HepG2 (cell line): ENCODE data around the gene GPX5. TPM values are rescaled to one million over a fixed set of nuclear protein-coding genes. Genes with fewer than 3 reads are reported as not detected.
A peak's percentile ranks its signal among the peaks of the same experiment; 100 is the strongest.

Experiments
- FOXJ3 ChIP-seq: sonication (generic); formaldehyde crosslinking; IDR thresholded peaks from 2 replicates; pipeline ENCODE4 v1.4.0; 2020; ENCODE audit warnings: missing genetic modification reagents, mild to moderate bottlenecking, borderline replicate concordance
- GPBP1L1 ChIP-seq: sonication (generic); formaldehyde crosslinking; IDR thresholded peaks from 2 replicates; pipeline ENCODE4 v1.5.0; 2020; ENCODE audit warnings: mild to moderate bottlenecking, missing genetic modification reagents
- HNRNPH1 ChIP-seq: fragments of 200-400 bp; formaldehyde crosslinking; optimal IDR thresholded peaks from 2 replicates; pipeline ENCODE3; 2017; ENCODE audit warnings: mild to moderate bottlenecking, low read depth, low read length
- JARID2 ChIP-seq: sonication (generic); formaldehyde crosslinking; IDR thresholded peaks from 2 replicates; pipeline ENCODE4 v1.8.1; 2023; ENCODE audit warnings: missing genetic modification reagents, inconsistent platforms; ENCODE audit not compliant: insufficient replicate concordance
- MATR3 ChIP-seq: sonication (generic); formaldehyde crosslinking; IDR thresholded peaks from 2 replicates; pipeline ENCODE4 v1.4.0; 2020; ENCODE audit warnings: missing genetic modification reagents
- ZBTB33 ChIP-seq: sonication (generic); formaldehyde crosslinking; IDR thresholded peaks from 2 replicates; pipeline ENCODE4 v1.4.0; 2020; ENCODE audit warnings: missing genetic modification reagents
- ZNF136 ChIP-seq: sonication (generic); formaldehyde crosslinking; IDR thresholded peaks from 2 replicates; pipeline ENCODE4 v1.8.1; 2022; ENCODE audit warnings: low read depth, mild to moderate bottlenecking, moderate library complexity, missing genetic modification reagents
- ZNF33A ChIP-seq: sonication (generic); formaldehyde crosslinking; IDR thresholded peaks from 2 replicates; pipeline ENCODE4 v1.5.1; 2020; ENCODE audit warnings: missing genetic modification reagents, mild to moderate bottlenecking, moderate library complexity, borderline replicate concordance
- ZNF512B ChIP-seq: sonication (generic); formaldehyde crosslinking; IDR thresholded peaks from 2 replicates; pipeline ENCODE4 v1.5.1; 2020; ENCODE audit warnings: missing genetic modification reagents, mild to moderate bottlenecking, borderline replicate concordance
- ZNF800 ChIP-seq: sonication (generic); formaldehyde crosslinking; IDR thresholded peaks from 2 replicates; pipeline ENCODE4 v1.4.0; 2020; ENCODE audit warnings: missing genetic modification reagents
- ZNF839 ChIP-seq: sonication (generic); formaldehyde crosslinking; IDR thresholded peaks from 2 replicates; pipeline ENCODE4 v1.4.0; 2020; ENCODE audit warnings: missing genetic modification reagents, mild to moderate bottlenecking, borderline replicate concordance
- ZNF850 ChIP-seq: sonication (generic); formaldehyde crosslinking; conservative IDR thresholded peaks from 2 replicates; pipeline ENCODE4 v1.9.0; 2021; ENCODE audit warnings: mild to moderate bottlenecking, missing genetic modification reagents
- polyA plus RNA-seq, 8 experiments: library from polyadenylated mRNA; depleted of rRNA in 3 of 8; stranded (reverse) in 7 of 8; unstranded in 1 of 8; fragments of >200 nt; fragmentation: Illumina TruSeq in 4 of 8; extraction: Trizol in 4 of 8; gene quantifications; 2 replicates each; pipeline versions ENCODE4 v1.2.1 to v1.2.3, GENCODE V29; 2011 to 2016; ENCODE audit warnings: low read depth in 4 of 8, missing spikeins in 1 of 8, mixed read lengths in 1 of 8; ENCODE audit not compliant: insufficient read depth in 1 of 8
- total RNA-seq, 5 experiments: library from RNA; depleted of rRNA; stranded (reverse); fragments of >200 nt; fragmentation: Illumina TruSeq; extraction: Trizol; gene quantifications; 2 replicates each; pipeline ENCODE4 v1.2.3, GENCODE V29; 2016; ENCODE audit warnings: low read depth in 1 of 5
- TF ChIP-seq, protein P1 (sequence below): sonication (generic); formaldehyde crosslinking; IDR thresholded peaks from 2 replicates; pipeline ENCODE4 v1.8.1; 2022; ENCODE audit warnings: mild to moderate bottlenecking, missing genetic modification reagents
- TF ChIP-seq, protein P2 (sequence below): IDR thresholded peaks from 2 replicates; pipeline ENCODE4 v1.6.1; 2016; ENCODE audit warnings: mild to moderate bottlenecking

GPX5 gene
- total and polyA plus RNA-seq, 2 of the 13 experiments (the other 11 are each of a cell fraction or from before 2014, with no cell fraction given) = not detected

- 0 out of 2 replicates have a peak, but pooled peaks have one; percentile 23 for TF ChIP-seq ZNF512B (CRISPR knock-in tag)
- peak; percentile 43; the same call in 1 of the 2 replicates for TF ChIP-seq ZNF800 (CRISPR knock-in tag)
- TF ChIP-seq ZBTB33 (CRISPR knock-in tag) = no peak
- TF ChIP-seq FOXJ3 (CRISPR knock-in tag) = peak; percentile 57; the same call in 1 of the 2 replicates
- TF ChIP-seq, protein P1, sequence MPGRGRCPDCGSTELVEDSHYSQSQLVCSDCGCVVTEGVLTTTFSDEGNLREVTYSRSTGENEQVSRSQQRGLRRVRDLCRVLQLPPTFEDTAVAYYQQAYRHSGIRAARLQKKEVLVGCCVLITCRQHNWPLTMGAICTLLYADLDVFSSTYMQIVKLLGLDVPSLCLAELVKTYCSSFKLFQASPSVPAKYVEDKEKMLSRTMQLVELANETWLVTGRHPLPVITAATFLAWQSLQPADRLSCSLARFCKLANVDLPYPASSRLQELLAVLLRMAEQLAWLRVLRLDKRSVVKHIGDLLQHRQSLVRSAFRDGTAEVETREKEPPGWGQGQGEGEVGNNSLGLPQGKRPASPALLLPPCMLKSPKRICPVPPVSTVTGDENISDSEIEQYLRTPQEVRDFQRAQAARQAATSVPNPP = no peak
- TF ChIP-seq, protein P2, sequence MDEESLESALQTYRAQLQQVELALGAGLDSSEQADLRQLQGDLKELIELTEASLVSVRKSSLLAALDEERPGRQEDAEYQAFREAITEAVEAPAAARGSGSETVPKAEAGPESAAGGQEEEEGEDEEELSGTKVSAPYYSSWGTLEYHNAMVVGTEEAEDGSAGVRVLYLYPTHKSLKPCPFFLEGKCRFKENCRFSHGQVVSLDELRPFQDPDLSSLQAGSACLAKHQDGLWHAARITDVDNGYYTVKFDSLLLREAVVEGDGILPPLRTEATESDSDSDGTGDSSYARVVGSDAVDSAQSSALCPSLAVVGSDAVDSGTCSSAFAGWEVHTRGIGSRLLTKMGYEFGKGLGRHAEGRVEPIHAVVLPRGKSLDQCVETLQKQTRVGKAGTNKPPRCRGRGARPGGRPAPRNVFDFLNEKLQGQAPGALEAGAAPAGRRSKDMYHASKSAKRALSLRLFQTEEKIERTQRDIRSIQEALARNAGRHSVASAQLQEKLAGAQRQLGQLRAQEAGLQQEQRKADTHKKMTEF (CRISPR knock-in tag) = no peak
- TF ChIP-seq GPBP1L1 (CRISPR knock-in tag) = no peak
- TF ChIP-seq JARID2 (CRISPR knock-in tag) = no peak
- TF ChIP-seq ZNF33A (CRISPR knock-in tag) = no peak
- no peak for TF ChIP-seq HNRNPH1
- 0 out of 2 replicates have a peak, but pooled peaks have one; percentile 24 for TF ChIP-seq ZNF136 (CRISPR knock-in tag)
- no peak for TF ChIP-seq ZNF839 (CRISPR knock-in tag)
- TF ChIP-seq ZNF850 (CRISPR knock-in tag) = no peak
- no peak for TF ChIP-seq MATR3 (CRISPR knock-in tag)
These were observed 28.6 kb downstream of the GPX5 start (continued) for GRCh38 chr6:28553986-28554881.
